ENCODE measurements around the gene WIPI1. TPM values are rescaled to one million over a fixed set of nuclear protein-coding genes. Genes with fewer than 3 reads are reported as not detected.

WIPI1 gene
- total RNA-seq, 3 donors from 2014 or later (not counting 1 experiment from before 2014, with no cell fraction given), result 29.0 to 41.4 (median 32.0) TPM

DNA sequence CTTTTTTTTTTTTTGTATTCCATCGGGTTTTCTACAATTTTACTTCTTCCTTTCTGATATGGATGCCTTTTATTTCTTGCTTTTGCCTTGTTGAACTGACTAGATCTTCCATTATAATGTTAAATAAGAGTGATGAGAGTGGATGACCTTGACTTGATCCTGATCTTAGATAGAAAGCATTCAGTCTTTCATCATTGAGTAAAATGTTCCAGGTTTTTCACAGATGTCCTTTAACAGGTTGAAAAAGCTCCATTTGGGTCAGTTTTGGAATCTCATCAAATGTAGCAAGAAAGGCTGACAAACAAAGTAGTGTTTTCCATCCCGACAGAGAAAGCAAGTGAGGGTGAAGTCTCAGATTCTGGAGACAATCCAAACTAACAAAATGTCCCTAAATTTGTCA, 27.2 kb upstream of the WIPI1 start:
- 100% methylated on average over 1 of the region's 2 CpGs for WGBS (ENCODE audit: insufficient coverage)
- Mint-ChIP-seq H3K27ac (no peak overlapping the region), H3K9me3 (no peaks in the 10 kb centered on the region), H3K4me3 (no peak overlapping the region), H3K36me3 (no peaks in the 10 kb centered on the region), H3K27me3 (ENCODE audit: low read depth in 2 of 2) (peaks cover 6 to 7% of the 10 kb centered on the region in 2 donors), H3K4me1 (peaks cover 11 to 12% of the 10 kb centered on the region in 2 donors)
- DNase-seq, result no peak
- ATAC-seq, result no peak
- Histone ChIP-seq H3K27ac (ENCODE audit: low read length) (no peak overlapping the region), H3K9me3 (ENCODE audit: control insufficient read depth, insufficient read depth, low read length) (peaks cover 3% of the 10 kb centered on the region), H3K36me3 (ENCODE audit: control insufficient read depth, insufficient read depth, low read length) (no peaks in the 10 kb centered on the region), H3K4me3 (ENCODE audit: low read length) (no peak overlapping the region), H3K27me3 (ENCODE audit: control insufficient read depth, insufficient read depth, low read length) (no peaks in the 10 kb centered on the region), H3K4me1 (ENCODE audit: control insufficient read depth, insufficient read depth, low read length) (peaks cover 15% of the 10 kb centered on the region)
- intact Hi-C loops (cut with micrococcal nuclease), result no loop called here
- TF ChIP-seq, protein P1, sequence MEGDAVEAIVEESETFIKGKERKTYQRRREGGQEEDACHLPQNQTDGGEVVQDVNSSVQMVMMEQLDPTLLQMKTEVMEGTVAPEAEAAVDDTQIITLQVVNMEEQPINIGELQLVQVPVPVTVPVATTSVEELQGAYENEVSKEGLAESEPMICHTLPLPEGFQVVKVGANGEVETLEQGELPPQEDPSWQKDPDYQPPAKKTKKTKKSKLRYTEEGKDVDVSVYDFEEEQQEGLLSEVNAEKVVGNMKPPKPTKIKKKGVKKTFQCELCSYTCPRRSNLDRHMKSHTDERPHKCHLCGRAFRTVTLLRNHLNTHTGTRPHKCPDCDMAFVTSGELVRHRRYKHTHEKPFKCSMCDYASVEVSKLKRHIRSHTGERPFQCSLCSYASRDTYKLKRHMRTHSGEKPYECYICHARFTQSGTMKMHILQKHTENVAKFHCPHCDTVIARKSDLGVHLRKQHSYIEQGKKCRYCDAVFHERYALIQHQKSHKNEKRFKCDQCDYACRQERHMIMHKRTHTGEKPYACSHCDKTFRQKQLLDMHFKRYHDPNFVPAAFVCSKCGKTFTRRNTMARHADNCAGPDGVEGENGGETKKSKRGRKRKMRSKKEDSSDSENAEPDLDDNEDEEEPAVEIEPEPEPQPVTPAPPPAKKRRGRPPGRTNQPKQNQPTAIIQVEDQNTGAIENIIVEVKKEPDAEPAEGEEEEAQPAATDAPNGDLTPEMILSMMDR (IDR thresholded peaks at IDR 0.05), result no peak

DNA sequence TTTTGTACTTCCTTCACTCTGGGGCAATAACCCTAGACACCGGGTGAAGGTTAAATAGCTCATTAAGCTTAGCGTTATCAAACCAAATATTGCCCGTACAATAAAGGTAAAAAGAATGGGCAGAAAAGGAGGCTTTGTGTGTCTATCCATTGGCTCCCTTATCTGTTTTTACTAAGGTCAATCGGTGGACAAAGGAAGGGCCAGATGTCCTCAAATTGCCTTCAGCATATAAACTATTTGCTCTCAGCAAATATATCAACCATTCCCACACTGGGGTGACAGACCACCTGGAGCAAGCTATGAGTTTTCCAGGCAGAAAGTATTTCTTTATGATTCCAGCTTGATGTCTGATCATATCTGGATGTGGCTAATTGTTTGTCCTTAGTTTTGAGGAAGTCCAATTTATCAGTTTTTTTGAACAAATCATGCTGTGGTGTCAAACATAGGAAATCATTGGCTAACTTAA, 25.3 kb upstream of the WIPI1 start:
- DNase-seq (no peak), ATAC-seq (no peak)
- H3K4me3 Mint-ChIP-seq, result no peak overlapping the region
- TF ChIP-seq, protein P1 (IDR thresholded peaks at IDR 0.05), result no peak
- H3K4me1 ChIP-seq (ENCODE audit: control insufficient read depth, insufficient read depth, low read length), result peaks cover 4% of the 10 kb centered on the region
- H3K27me3 ChIP-seq (ENCODE audit: control insufficient read depth, insufficient read depth, low read length), result no peaks in the 10 kb centered on the region
- peaks cover 6 to 10% of the 10 kb centered on the region in 2 donors for H3K27me3 Mint-ChIP-seq (ENCODE audit: low read depth in 2 of 2)
- intact Hi-C loops (cut with micrococcal nuclease), result no loop called here
- H3K36me3 ChIP-seq (ENCODE audit: control insufficient read depth, insufficient read depth, low read length), result no peaks in the 10 kb centered on the region
- peaks cover 3% of the 10 kb centered on the region for H3K9me3 ChIP-seq (ENCODE audit: control insufficient read depth, insufficient read depth, low read length)
- H3K9me3 Mint-ChIP-seq, result no peaks in the 10 kb centered on the region
- no peak overlapping the region for H3K27ac Mint-ChIP-seq
- H3K36me3 Mint-ChIP-seq, result no peaks in the 10 kb centered on the region
- H3K27ac ChIP-seq (ENCODE audit: low read length), result no peak overlapping the region
- 83% methylated on average over 4 of the region's 4 CpGs for WGBS (ENCODE audit: insufficient coverage)
- H3K4me1 Mint-ChIP-seq, result peaks cover 3% of the 10 kb centered on the region in 2 donors
- H3K4me3 ChIP-seq (ENCODE audit: low read length), result no peak overlapping the region

DNA sequence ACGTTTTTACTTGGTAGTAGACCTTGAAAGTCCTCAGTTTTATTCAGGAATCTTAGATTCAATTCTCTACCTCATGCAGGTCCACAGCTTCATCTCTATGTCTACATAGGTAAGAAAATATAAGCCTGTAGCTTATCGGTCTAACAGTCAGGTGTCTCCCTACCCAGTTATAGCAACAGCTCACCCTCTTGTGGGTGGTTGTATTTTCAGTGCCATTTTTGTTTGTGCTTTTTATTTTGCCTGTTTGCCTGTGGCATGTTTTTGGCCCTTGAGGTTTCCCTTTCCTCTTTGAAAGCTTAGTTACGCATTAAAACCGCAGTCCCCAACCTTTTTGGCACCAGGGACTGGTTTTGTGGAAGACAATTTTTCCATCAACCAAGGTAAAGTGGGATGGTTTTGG, 23.6 kb upstream of the WIPI1 start:
- Histone ChIP-seq H3K4me3 (ENCODE audit: low read length) (no peak overlapping the region), H3K4me1 (ENCODE audit: control insufficient read depth, insufficient read depth, low read length) (no peaks in the 10 kb centered on the region), H3K27ac (ENCODE audit: low read length) (no peak overlapping the region), H3K36me3 (ENCODE audit: control insufficient read depth, insufficient read depth, low read length) (no peaks in the 10 kb centered on the region), H3K27me3 (ENCODE audit: control insufficient read depth, insufficient read depth, low read length) (no peaks in the 10 kb centered on the region), H3K9me3 (ENCODE audit: control insufficient read depth, insufficient read depth, low read length) (peaks cover 3% of the 10 kb centered on the region)
- no peak for DNase-seq
- H3K4me1 Mint-ChIP-seq, result no peaks in the 10 kb centered on the region
- intact Hi-C loops (cut with micrococcal nuclease), result no loop called here
- H3K27me3 Mint-ChIP-seq (ENCODE audit: low read depth in 2 of 2), result peaks cover 7 to 13% of the 10 kb centered on the region in 2 donors
- no peak for ATAC-seq
- TF ChIP-seq, protein P1 (IDR thresholded peaks at IDR 0.05), result no peak
- H3K36me3 Mint-ChIP-seq, result no peaks in the 10 kb centered on the region
- no peak overlapping the region for H3K27ac Mint-ChIP-seq
- WGBS (ENCODE audit: insufficient coverage), result 58% methylated on average over 2 of the region's 4 CpGs
- no peaks in the 10 kb centered on the region for H3K9me3 Mint-ChIP-seq
- H3K4me3 Mint-ChIP-seq, result no peak overlapping the region

DNA sequence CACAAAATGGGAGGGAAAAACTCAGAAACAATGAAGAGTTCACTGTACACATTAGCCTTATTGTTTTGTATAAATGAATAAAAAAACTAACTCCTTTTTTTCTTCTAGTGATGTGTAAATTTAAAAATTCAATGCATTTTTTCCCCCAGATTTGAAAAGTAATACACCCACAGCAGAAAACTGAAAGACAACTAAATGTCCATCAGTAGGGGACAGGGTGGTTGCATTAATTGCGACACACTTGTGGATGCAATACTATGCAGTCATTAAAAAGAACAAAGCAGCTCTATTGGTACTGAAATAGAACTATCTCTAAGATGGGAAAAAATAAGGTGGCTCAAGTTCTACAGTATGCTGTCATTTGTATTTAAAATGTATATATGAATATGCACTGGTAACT, 13.7 kb upstream of the WIPI1 start:
- Histone ChIP-seq H3K4me1 (ENCODE audit: control insufficient read depth, insufficient read depth, low read length) (peaks cover 3% of the 10 kb centered on the region), H3K36me3 (ENCODE audit: control insufficient read depth, insufficient read depth, low read length) (no peaks in the 10 kb centered on the region), H3K27me3 (ENCODE audit: control insufficient read depth, insufficient read depth, low read length) (no peaks in the 10 kb centered on the region), H3K9me3 (ENCODE audit: control insufficient read depth, insufficient read depth, low read length) (no peaks in the 10 kb centered on the region), H3K4me3 (ENCODE audit: low read length) (no peak overlapping the region), H3K27ac (ENCODE audit: low read length) (no peak overlapping the region)
- Mint-ChIP-seq H3K9me3 (no peaks in the 10 kb centered on the region), H3K36me3 (no peaks in the 10 kb centered on the region), H3K27me3 (ENCODE audit: low read depth in 2 of 2) (peaks cover 0 to 6% of the 10 kb centered on the region in 2 donors), H3K4me3 (no peak overlapping the region), H3K4me1 (peaks cover 2 to 5% of the 10 kb centered on the region in 2 donors), H3K27ac (no peak overlapping the region)
- WGBS (ENCODE audit: insufficient coverage), result 86% methylated on average over 1 of the region's 1 CpG
- intact Hi-C loops (cut with micrococcal nuclease), result no loop called here
- no peak for DNase-seq
- no peak for ATAC-seq
- TF ChIP-seq, protein P1 (IDR thresholded peaks at IDR 0.05), result no peak
